Esophagus muscularis mucosa (tissue), 3 donors: ENCODE measurements around the gene DZIP1.

Experiments used
- EP300 ChIP-seq: sonication (generic); formaldehyde crosslinking; IDR thresholded peaks from one replicate; pipeline ENCODE4 v1.6.1; 2017; ENCODE audit warnings: antibody characterized with exemption
- TF ChIP-seq, protein P1 (sequence below), 3 experiments: fragments of 200-600 bp in 2 of 3; fragments of 450-650 bp in 1 of 3; sonication (generic) in 2 of 3; IDR thresholded peaks; one replicate each; pipeline ENCODE4 v1.5.1; 2017 to 2019; ENCODE audit warnings: antibody characterized with exemption in 3 of 3, mild to moderate bottlenecking in 2 of 3, moderate library complexity in 1 of 3

DNA sequence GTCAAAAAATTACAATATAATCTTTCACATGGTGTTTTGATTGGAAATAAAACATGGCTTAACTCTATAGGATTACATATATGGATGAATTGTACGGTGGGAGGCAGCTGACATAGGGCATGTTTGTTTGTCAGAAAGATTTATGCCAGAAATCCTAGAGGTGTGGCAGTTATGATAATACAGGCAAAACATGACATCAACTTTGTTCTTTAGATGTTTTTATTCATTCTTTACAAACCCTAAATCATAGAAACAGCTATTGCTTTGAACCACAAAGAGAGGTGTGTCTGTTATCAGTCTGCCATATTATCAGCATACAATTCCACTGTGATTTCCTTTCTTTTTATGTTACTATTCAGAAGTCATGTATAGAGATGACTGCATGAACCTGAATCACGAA lies 100.2 kb downstream of the DZIP1 start:
- TF ChIP-seq, protein P1, sequence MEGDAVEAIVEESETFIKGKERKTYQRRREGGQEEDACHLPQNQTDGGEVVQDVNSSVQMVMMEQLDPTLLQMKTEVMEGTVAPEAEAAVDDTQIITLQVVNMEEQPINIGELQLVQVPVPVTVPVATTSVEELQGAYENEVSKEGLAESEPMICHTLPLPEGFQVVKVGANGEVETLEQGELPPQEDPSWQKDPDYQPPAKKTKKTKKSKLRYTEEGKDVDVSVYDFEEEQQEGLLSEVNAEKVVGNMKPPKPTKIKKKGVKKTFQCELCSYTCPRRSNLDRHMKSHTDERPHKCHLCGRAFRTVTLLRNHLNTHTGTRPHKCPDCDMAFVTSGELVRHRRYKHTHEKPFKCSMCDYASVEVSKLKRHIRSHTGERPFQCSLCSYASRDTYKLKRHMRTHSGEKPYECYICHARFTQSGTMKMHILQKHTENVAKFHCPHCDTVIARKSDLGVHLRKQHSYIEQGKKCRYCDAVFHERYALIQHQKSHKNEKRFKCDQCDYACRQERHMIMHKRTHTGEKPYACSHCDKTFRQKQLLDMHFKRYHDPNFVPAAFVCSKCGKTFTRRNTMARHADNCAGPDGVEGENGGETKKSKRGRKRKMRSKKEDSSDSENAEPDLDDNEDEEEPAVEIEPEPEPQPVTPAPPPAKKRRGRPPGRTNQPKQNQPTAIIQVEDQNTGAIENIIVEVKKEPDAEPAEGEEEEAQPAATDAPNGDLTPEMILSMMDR (IDR thresholded peaks at IDR 0.05) = no peak
- no peak for TF ChIP-seq EP300
